Common myeloid progenitor, CD34-positive (primary cell): ENCODE results near the gene PLEKHG2.

Source experiments
- CTCF ChIA-PET: fragments of 350-600 bp; sonication (Branson Sonifier 250); formaldehyde crosslinking; loops from one replicate; lab custom pipeline; 2021; ENCODE audit warnings: antibody characterized with exemption; lab: Charles Lee
- POLR2A ChIA-PET: fragments of 350-600 bp; sonication (Branson Sonifier 250); formaldehyde crosslinking; loops from one replicate; lab custom pipeline; 2021; ENCODE audit warnings: antibody characterized with exemption; lab: Charles Lee
- DNase-seq, 3 donors: peaks; one replicate each; pipeline versions ENCODE4 v3.0.0 to v3.0.0-alpha.2; 2013
- H3K27ac ChIP-seq, 2 experiments: 1 replicate in 1 of 2; 2 replicates in 1 of 2; pipeline ENCODE4 v1.7.0; 2013; ENCODE audit warnings: inconsistent platforms in 2 of 2, low read length in 2 of 2, mild to moderate bottlenecking in 2 of 2, low read depth in 1 of 2, moderate library complexity in 1 of 2; ENCODE audit not compliant: severe bottlenecking in 2 of 2, insufficient read depth in 1 of 2, poor library complexity in 1 of 2
- H3K27me3 ChIP-seq, 5 experiments: replicated peaks in 2 of 5; 1 replicate in 3 of 5; 2 replicates in 2 of 5; pipeline versions ENCODE4 v1.6.1 to v1.7.0; 2013; ENCODE audit warnings: low read length in 4 of 5, mild to moderate bottlenecking in 2 of 5, moderate library complexity in 2 of 5, inconsistent platforms in 1 of 5; ENCODE audit not compliant: insufficient read depth in 5 of 5, control insufficient read depth in 4 of 5
- H3K36me3 ChIP-seq, 4 experiments: 1 replicate in 2 of 4; 2 replicates in 2 of 4; pipeline versions ENCODE4 v1.6.1 to v1.7.0; 2013; ENCODE audit warnings: low read length in 3 of 4, control low read depth in 1 of 4, mild to moderate bottlenecking in 1 of 4; ENCODE audit not compliant: control insufficient read depth in 4 of 4, insufficient read depth in 4 of 4
- H3K4me1 ChIP-seq, 4 experiments: 1 replicate in 3 of 4; 2 replicates in 1 of 4; pipeline versions ENCODE4 v1.6.1 to v1.7.1; 2013; ENCODE audit warnings: low read length in 3 of 4, mild to moderate bottlenecking in 3 of 4, control low read depth in 1 of 4, inconsistent platforms in 1 of 4, moderate library complexity in 1 of 4; ENCODE audit not compliant: control insufficient read depth in 4 of 4, insufficient read depth in 4 of 4; ENCODE audit errors: control extremely low read depth in 1 of 4
- H3K4me3 ChIP-seq, 7 experiments: 1 replicate in 4 of 7; 2 replicates in 3 of 7; pipeline versions ENCODE4 v1.5.1 to v1.7.0; 2013; ENCODE audit warnings: mild to moderate bottlenecking in 7 of 7, low read length in 6 of 7, moderate library complexity in 6 of 7, inconsistent platforms in 2 of 7, low read depth in 2 of 7, control low read depth in 1 of 7; ENCODE audit not compliant: insufficient read depth in 4 of 7, control insufficient read depth in 1 of 7; ENCODE audit errors: extremely low read depth in 1 of 7
- H3K9me3 ChIP-seq, 5 experiments: 1 replicate in 4 of 5; 2 replicates in 1 of 5; pipeline versions ENCODE4 v1.6.1 to v1.7.1; 2013; ENCODE audit warnings: low read length in 4 of 5, mild to moderate bottlenecking in 2 of 5, inconsistent platforms in 1 of 5, low read depth in 1 of 5, moderate library complexity in 1 of 5; ENCODE audit not compliant: control insufficient read depth in 4 of 5, insufficient read depth in 2 of 5; ENCODE audit errors: control extremely low read depth in 1 of 5
- WGBS: methylation state at CpG from one replicate; pipeline ENCODE4 v1.1.5; 2013; ENCODE audit not compliant: insufficient coverage; 5-methylcytosine and 5-hydroxymethylcytosine counted together

PLEKHG2 gene

GRCh38 chr19:39410017-39410830 lies 2.2 kb upstream of the PLEKHG2 start:
- Histone ChIP-seq H3K27me3 (no peaks in the 10 kb centered on the region), H3K27ac (peak overlapping the region; percentile 83 to 95), H3K4me3 (peak overlapping the region; percentile 33 to 100 (median 79)), H3K9me3 (no peaks in the 10 kb centered on the region), H3K36me3 (peaks cover 5 to 19% (median 10%) of the 10 kb centered on the region in 4 experiments), H3K4me1 (peaks cover 20 to 71% (median 60%) of the 10 kb centered on the region in 4 experiments)
- 0% methylated on average over 32 of the region's 35 CpGs for WGBS
- POLR2A ChIA-PET = interaction anchor here (1.7 to 4.4 kb wide), 4 partner anchors 9 to 25 kb away, joined by 5 to 46 read pairs (median 14); partner anchors contain the start of genes MED29, PAF1 and RPS16
- CTCF ChIA-PET = interaction anchor here (2.7 kb wide), 1 partner anchor 13 kb away, joined by 32 read pairs; no protein-coding TSS in a partner anchor
- peak; percentile 73 to 86 (median 83) for DNase-seq

- Histone ChIP-seq H3K27me3 (no peaks in the 10 kb centered on the region), H3K4me1 (peaks cover 20 to 66% (median 54%) of the 10 kb centered on the region in 4 experiments), H3K9me3 (no peaks in the 10 kb centered on the region), H3K27ac (peak overlapping the region; percentile 72 to 95), H3K4me3 (peak overlapping the region in 6 of 7 experiments; percentile 64 to 100 (median 88)), H3K36me3 (peaks cover 5 to 19% (median 10%) of the 10 kb centered on the region in 4 experiments)
- CTCF ChIA-PET = interaction anchor here (1.3 to 2.3 kb wide), 5 partner anchors 11 to 72 kb away, joined by 3 to 119 read pairs (median 5); partner anchors contain the start of genes MED29 and PAF1
- DNase-seq = no peak
- 71% methylated on average over 1 of the region's 1 CpG for WGBS
- POLR2A ChIA-PET = interaction anchor here (0.5 to 2.3 kb wide), 4 partner anchors 8 to 198 kb away, joined by 5 to 47 read pairs (median 30); partner anchors contain the start of genes MED29 and PAF1
Observed at GRCh38 chr19:39410831-39411080, 1.7 kb upstream of the PLEKHG2 start.

- Histone ChIP-seq H3K4me3 (peak overlapping the region in 6 of 7 experiments; percentile 41 to 98 (median 80)), H3K4me1 (peaks cover 16 to 61% (median 49%) of the 10 kb centered on the region in 4 experiments)
Observed at GRCh38 chr19:39411081-39411831, 1.2 kb upstream of the PLEKHG2 start.

GRCh38 chr19:39411832-39412099 lies 703 bp upstream of the PLEKHG2 start:
- Histone ChIP-seq H3K27me3 (no peaks in the 10 kb centered on the region), H3K9me3 (no peaks in the 10 kb centered on the region), H3K4me1 (peaks cover 16 to 60% (median 48%) of the 10 kb centered on the region in 4 experiments), H3K36me3 (peaks cover 5 to 21% (median 10%) of the 10 kb centered on the region in 4 experiments), H3K27ac (peak overlapping the region; percentile 23 to 95), H3K4me3 (peak overlapping the region in 6 of 7 experiments; percentile 41 to 98 (median 80))
- ChIA-PET CTCF (interaction anchor here (0.6 to 2.3 kb wide), 15 partner anchors 9 to 73 kb away, joined by 3 to 119 read pairs (median 4); partner anchors contain the start of genes MED29, PAF1 and SAMD4B), POLR2A (interaction anchor here (1.4 to 2.3 kb wide), 6 partner anchors 9 to 70 kb away, joined by 4 to 47 read pairs (median 18); partner anchors contain the start of genes MED29, PAF1, RPS16 and SAMD4B)
- WGBS = 0% methylated on average over 2 of the region's 7 CpGs
- DNase-seq = peak; percentile 91 to 96 (median 93)

More at GRCh38 chr19:39411081-39411831, 1.2 kb upstream of the PLEKHG2 start:
- ChIA-PET CTCF (interaction anchor here (0.6 to 2.3 kb wide), 14 partner anchors 9 to 72 kb away, joined by 3 to 119 read pairs (median 4); partner anchors contain the start of genes MED29, PAF1 and SAMD4B), POLR2A (interaction anchor here (0.5 to 2.3 kb wide), 7 partner anchors 9 to 199 kb away, joined by 4 to 47 read pairs (median 16); partner anchors contain the start of genes MED29, PAF1, RPS16 and SAMD4B)
- peak in 1 of 3 donors; percentile 37 for DNase-seq
- Histone ChIP-seq H3K36me3 (peaks cover 5 to 19% (median 10%) of the 10 kb centered on the region in 4 experiments), H3K9me3 (no peaks in the 10 kb centered on the region), H3K27me3 (no peaks in the 10 kb centered on the region), H3K27ac (peak overlapping the region; percentile 72 to 95)
- 47% methylated on average over 5 of the region's 9 CpGs for WGBS

- no peaks in the 10 kb centered on the region for H3K27me3 ChIP-seq
- peak overlapping the region; percentile 75 to 95 for H3K27ac ChIP-seq
- ChIA-PET CTCF (interaction anchor here (1.9 to 2.3 kb wide), 2 partner anchors 13 to 21 kb away, joined by 8 to 119 read pairs; no protein-coding TSS in a partner anchor), POLR2A (interaction anchor here (0.6 to 2.3 kb wide), 6 partner anchors 10 to 70 kb away, joined by 3 to 47 read pairs (median 18); partner anchors contain the start of genes MED29, PAF1 and RPS16)
- peaks cover 16 to 54% (median 45%) of the 10 kb centered on the region in 4 experiments for H3K4me1 ChIP-seq
- no peak for DNase-seq
- under 1% methylated on average over 23 of the region's 24 CpGs for WGBS
- peak overlapping the region; percentile 57 to 98 (median 86) for H3K4me3 ChIP-seq
- peaks cover 4 to 20% (median 7%) of the 10 kb centered on the region in 4 experiments for H3K36me3 ChIP-seq
- no peaks in the 10 kb centered on the region for H3K9me3 ChIP-seq
Observed at GRCh38 chr19:39412867-39413271, 400 bp downstream of the PLEKHG2 start.

GRCh38 chr19:39413272-39413910 lies 922 bp downstream of the PLEKHG2 start:
- H3K27ac ChIP-seq = peak overlapping the region; percentile 75 to 95
- peaks cover 16 to 49% (median 39%) of the 10 kb centered on the region in 4 experiments for H3K4me1 ChIP-seq
- 5% methylated on average over 42 of the region's 54 CpGs for WGBS
- peaks cover 0 to 18% (median 3%) of the 10 kb centered on the region in 4 experiments for H3K36me3 ChIP-seq
- DNase-seq = peak in 2 of 3 donors; percentile 42 to 50
- no peaks in the 10 kb centered on the region for H3K9me3 ChIP-seq
- peak overlapping the region; percentile 57 to 98 (median 86) for H3K4me3 ChIP-seq
- ChIA-PET POLR2A (interaction anchor here (0.7 to 2.0 kb wide), 3 partner anchors 22 kb away, joined by 3 to 16 read pairs (median 4); partner anchors contain the start of genes MED29, PAF1 and RPS16), CTCF (interaction anchor here (0.7 to 2.8 kb wide), 5 partner anchors 14 to 90 kb away, joined by 3 to 14 read pairs (median 4); no protein-coding TSS in a partner anchor)
- no peaks in the 10 kb centered on the region for H3K27me3 ChIP-seq
